Measurements from ENCODE around the gene TMEM259. TPM values are rescaled to one million over a fixed set of nuclear protein-coding genes. Genes with fewer than 3 reads are reported as not detected.

The TMEM259 gene
- total RNA-seq, 1 experiment from 2014 or later: 104 TPM

GRCh38 chr19:1004204-1004802 lies 16.6 kb downstream of the TMEM259 start:
- no peak for DNase-seq (ENCODE audit: low spot score)

- DNase-seq (ENCODE audit: low spot score): no peak
Observed at GRCh38 chr19:1003283-1003682, 17.6 kb downstream of the TMEM259 start.

GRCh38 chr19:1002600-1002999 lies 18.3 kb downstream of the TMEM259 start:
- no peak for DNase-seq (ENCODE audit: low spot score)

- no peak for DNase-seq (ENCODE audit: low spot score)
Observed at GRCh38 chr19:1001538-1002166, 19.3 kb downstream of the TMEM259 start.

- no peak for DNase-seq (ENCODE audit: low spot score)
Observed at GRCh38 chr19:1000591-1001537, 20.1 kb downstream of the TMEM259 start.

- DNase-seq (ENCODE audit: low spot score): no peak
Observed at GRCh38 chr19:1000095-1000494, 20.8 kb downstream of the TMEM259 start, which contains the start of gene GRIN3B. Gene GRIN3B (plus strand): TSS chr19:1000419. CDS start chr19:1000438, 19 bp downstream.

GRCh38 chr19:999379-999719 lies 21.6 kb downstream of the TMEM259 start:
- DNase-seq (ENCODE audit: low spot score): no peak

GRCh38 chr19:998064-998463 lies 22.9 kb downstream of the TMEM259 start:
- no peak for DNase-seq (ENCODE audit: low spot score)

- no peak for DNase-seq (ENCODE audit: low spot score)
Observed at GRCh38 chr19:996051-996838, 24.7 kb downstream of the TMEM259 start.

GRCh38 chr19:995051-995827 lies 25.7 kb downstream of the TMEM259 start:
- peak; percentile 60 for DNase-seq (ENCODE audit: low spot score)

GRCh38 chr19:994516-994915 lies 26.4 kb downstream of the TMEM259 start:
- DNase-seq (ENCODE audit: low spot score): no peak

- DNase-seq (ENCODE audit: low spot score): no peak
Observed at GRCh38 chr19:993831-994393, 27.0 kb downstream of the TMEM259 start.

- DNase-seq (ENCODE audit: low spot score): no peak
Observed at GRCh38 chr19:993361-993830, 27.5 kb downstream of the TMEM259 start.

- no peak for DNase-seq (ENCODE audit: low spot score)
Observed at GRCh38 chr19:992670-993055, 28.3 kb downstream of the TMEM259 start.

- no peak for DNase-seq (ENCODE audit: low spot score)
Observed at GRCh38 chr19:991932-992669, 28.8 kb downstream of the TMEM259 start.

GRCh38 chr19:991174-991931 lies 29.6 kb downstream of the TMEM259 start:
- no peak for DNase-seq (ENCODE audit: low spot score)

- no peak for DNase-seq (ENCODE audit: low spot score)
Observed at GRCh38 chr19:990746-991145, 30.2 kb downstream of the TMEM259 start.

GRCh38 chr19:990119-990571 lies 30.8 kb downstream of the TMEM259 start:
- peak; percentile 47 for DNase-seq (ENCODE audit: low spot score)
